Measurements from ENCODE around the gene SH3RF1.

Gene SH3RF1

DNA sequence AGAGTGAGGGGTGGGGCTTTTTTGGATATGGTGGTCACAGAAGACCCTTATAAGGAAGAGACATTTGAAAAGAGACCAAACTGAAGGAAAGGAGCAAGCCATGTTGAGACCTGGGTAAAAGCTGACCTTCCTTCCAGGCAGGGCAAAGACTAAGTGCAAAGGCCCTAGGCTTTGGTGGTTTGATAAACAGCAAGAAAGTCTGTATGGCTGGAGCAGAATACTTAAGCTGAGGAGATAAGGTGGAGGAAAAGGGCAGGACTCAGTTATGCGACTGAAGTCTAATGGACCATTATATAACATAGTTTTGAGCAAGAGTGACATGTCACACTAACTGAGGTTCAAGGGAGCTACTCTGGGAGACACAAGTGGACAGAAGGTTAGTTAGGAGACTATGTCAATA lies 20.0 kb downstream of the SH3RF1 start:
- DNase-seq: no peak

DNA sequence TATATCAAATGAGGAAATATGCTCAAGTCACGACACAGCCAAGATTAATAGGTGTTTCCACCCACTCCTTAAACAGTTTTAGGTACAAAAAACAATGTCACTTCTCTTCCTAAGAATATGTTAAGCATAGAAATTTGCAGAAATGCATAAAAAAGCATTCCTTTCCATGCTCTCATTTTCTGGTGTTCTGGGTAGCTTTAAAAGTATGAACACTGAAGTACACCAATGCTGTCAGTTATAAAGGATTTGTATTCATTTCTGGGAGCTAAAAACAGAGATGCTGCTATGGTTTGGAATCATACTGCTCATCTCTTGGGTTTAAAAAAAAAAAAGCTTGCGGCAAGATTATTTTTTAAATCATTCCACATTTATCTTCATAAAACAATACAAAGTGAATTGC lies 20.8 kb downstream of the SH3RF1 start:
- no peak for DNase-seq

DNA sequence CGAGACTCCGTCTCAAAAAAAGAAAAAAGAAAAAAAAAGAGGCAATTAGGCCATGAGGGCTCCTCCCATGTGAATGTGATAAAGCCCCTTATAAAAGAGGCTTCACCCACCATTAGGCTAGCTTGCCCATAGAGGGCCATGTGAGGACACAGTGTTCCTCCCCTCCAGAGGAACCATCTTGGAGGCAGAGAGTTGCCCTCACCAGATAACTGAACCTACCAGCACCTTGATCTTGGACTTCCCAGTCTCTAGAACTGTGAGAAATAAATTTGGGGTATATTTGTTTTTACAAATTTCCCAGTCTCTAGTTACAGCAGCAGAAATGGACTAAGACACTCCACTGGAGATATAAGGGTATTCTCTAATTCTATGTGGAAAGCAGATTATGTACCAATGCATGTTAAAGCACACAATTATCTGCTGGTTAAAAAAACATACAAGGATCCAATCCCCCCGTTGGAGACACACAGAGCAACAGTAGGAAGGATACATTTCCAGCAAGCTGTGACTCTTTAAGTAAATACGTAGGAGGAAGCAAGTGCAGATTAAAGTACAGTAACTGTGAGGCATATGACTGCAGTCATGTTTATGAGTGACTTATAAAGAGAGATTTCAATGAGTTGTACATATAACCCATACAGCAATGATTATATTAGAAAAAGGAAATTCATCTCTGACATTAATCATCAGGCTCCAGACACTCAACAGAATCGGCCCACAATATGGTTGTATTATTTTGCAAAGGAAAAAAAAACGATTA lies 21.4 kb downstream of the SH3RF1 start:
- no peak for DNase-seq

DNA sequence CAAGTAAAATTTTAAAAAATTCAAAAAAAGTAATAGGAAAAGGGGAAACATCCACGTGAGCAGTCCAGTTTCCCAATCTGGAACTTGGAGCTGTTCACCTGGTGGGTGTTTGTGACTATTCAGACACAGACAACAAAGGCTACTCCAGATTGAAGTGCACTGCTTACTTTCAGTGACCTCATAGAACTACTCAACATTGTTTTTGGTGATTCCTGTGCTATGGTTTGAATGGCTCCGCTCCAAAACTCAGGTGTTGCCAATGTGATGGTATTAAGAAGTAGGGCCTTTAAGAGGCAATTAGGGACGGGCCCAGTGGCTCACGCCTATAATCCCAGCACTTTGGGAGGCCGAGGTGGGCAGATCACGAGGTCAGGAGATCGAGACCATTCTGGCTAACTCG lies 22.1 kb downstream of the SH3RF1 start:
- no peak for DNase-seq

DNA sequence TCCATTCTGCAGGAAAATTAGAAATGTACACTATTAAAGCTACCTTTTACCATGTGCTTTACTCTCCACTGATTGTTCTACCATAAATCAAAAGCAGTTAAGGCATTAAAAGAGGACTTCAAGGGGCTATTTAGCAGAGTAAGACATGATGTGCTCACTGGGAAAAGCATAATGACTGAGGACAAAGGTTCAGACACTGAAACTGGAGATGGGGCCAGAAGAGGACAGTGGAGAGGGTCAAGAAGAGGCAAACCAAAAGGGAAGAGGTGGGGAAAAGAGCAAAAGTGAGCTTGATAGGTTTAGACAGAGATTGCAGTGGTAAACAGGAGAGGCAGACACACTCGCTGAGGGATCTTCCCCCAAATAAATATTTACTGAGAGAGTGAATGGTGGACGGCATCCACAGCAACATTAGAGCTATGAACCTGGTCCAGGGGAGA lies 23.8 kb downstream of the SH3RF1 start:
- peak; percentile 25 for DNase-seq

DNA sequence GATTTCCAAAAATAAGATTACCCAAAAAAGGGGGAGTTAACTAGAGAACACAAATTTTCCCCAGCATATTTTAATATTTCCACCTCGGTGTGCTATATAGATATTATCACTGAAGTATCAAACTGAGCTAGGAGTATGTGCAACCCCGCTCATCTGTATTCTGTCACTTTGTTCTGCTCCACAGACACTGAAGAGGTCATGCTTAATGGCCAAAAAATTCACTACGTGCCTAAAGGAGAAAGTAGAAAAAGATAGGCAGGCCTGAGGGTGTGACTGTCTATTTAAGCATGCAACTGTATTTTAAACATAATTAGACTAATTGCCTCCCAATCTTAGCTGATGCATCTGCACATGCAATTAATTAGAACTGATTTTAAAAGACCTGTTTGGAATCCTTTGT lies 24.5 kb downstream of the SH3RF1 start:
- no peak for DNase-seq

DNA sequence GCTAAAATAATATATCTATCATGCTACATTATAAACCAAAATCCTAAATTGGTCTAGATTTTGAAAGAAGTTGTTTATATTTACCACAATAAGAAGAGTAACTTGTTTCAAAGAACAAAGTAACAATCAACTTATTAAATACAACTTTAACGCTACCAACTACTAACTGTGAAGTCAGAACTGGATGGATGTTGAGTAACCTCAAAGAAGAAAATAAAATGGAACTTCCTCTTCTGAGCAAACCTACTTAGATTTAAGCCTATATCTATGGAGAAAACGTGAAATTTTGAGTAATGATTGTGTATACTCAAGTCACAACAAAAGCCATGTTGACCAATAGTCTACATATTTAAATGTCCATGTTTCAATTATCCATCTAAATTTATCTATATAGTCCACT lies 25.7 kb downstream of the SH3RF1 start:
- no peak for DNase-seq

DNA sequence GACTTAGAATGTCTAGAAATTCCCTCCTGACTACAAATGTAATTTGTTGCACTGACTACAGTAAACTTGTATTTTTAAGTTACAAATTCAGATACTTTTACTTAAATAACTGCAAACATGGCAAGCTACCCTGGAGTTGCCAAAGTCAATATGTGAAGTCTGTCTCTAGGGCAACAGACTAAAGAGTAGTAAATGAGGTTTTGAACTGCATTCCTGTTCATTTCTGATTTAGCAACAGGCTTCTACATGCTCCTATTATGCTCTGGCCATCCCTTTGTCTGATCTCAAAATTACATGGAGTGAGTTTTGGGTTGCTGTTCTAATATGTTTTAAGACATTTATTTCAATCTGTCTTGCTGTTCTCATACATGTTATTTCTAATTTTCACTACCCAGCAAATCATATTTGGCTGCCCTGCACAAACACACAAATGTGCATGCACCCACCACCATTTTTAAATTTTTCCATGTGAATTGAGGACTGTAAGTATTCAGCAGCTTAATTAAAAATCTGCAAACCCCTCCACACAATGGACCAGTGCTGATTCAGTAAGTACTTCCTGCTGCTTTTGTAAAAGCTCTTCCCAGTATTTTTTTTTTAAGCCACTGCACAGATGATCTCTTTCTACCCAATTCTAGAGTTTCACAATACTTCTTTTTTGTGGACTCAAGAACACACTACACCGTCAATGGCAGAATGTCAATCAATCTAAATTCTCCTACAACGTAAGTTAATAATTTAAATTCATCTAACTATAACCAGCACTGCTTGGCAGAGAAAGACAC lies 26.7 kb downstream of the SH3RF1 start:
- no peak for DNase-seq

DNA sequence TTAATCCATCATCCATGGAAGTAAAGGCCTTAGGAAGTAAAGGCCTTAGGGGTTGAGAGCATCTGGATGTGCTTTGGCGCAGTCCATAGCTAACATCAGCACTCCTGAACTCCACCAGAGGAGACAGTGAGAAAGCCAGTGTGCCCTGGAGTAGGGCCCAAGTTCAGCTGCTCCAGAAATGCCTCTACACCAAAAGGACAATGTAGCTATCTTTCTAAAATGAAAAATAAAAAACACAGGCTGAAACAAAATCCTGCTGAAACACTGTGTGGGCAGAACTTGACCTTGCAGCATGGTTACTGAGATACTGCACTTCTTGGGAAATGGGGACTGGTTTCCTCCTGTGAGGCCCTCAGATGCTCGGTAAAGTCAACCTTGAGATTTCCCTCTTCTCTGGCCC lies 29.3 kb downstream of the SH3RF1 start:
- no peak for DNase-seq

DNA sequence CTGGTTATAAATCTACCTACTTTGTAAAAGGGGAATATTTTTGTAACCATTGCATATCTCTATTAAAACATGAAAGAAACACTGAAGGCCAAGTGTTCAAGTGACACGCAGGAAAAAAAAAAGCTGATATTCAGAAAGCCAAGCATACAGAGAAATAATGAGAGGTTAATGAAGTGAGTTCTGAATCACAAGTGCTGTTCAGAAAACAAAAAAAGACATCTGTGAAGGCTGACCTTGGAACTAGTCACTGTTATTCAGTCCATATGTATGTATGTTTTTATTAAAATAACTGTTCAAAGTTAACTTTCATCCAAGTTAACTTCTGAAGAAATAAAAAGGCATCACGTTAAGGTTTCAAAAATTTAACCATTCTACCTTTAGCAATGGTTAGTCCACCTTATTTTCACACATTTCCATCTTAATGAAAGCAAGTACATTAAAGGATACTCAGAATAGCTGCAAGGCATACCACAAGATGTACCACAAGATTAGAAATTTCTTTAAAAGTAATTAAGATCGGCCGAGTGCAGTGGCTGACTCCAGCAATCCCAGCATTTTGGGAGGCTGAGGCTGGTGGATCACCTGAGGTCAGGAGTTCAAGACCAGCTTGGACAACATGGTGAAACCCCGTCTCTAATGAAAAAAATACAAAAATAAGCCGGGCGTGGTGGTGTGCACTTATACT lies 31.4 kb downstream of the SH3RF1 start:
- no peak for DNase-seq

DNA sequence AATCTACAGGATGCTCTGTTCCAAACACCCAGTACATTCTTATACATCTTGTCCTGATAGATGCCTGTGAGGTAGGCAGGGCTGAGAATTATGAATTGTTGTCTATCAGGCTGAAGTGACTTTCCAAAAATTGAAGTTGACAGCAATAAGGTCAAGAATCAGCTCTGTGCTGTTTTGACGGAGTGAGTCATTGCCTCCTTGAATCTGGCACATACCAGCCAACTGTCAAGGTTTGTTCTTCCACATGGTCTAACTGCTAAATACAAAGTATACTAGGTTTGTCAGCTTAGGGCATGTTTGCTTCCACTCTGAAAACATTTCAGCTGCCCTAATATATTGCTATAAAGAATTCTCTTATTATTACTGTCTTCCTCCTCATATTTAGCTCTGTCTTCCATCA lies 32.3 kb downstream of the SH3RF1 start:
- no peak for DNase-seq

DNA sequence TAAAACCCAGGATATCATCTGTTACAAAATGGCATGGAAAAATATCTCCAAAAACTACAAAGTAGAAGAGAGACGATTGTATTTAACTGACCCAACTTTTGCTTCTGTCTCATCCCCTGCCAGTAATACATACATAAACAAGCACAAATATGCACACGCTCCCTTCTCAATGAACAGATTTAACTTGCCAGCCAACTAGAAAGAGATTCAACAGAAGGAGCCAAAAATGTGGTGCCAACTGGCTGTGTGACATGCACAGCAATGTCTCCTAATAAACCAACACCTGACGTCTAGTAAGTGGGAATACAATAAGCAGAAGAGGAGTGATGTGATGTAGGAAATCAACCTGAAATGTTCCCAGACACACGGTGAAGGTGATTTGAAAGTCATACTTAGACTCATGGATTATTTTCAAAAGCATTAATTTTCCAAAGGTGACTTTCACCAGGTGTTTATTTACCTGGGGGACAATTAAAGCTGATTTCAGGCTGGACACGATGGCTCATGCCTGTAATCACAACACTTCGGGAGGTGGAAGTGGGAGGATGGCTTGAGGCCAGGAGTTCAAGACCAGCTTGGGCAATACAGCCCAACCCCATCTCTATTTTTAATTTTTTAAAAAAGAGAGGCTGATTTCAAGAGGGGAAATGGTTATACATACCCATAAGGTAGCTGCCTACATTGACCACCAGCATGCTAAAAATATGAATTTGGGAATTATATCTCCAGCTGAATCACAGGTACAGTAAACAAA lies 33.7 kb downstream of the SH3RF1 start:
- DNase-seq: no peak

DNA sequence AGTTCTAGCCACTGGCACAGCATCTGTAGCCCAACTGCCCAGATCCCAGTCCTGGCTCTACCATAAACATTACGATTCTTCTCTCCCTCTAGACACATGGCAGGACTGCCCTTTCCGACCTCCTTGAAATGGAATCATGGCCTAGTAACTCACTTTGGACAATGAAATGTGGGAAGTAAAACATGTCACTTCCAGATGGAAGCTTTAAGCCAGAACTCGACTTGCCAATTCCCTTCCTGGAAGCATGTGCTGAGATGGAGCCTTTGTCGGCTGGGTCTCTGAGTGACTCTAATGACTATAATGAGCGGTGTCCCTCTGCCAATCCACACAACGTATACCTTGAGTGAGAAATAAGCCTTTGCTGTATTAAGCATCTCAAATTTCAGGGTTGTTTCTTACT lies 34.7 kb downstream of the SH3RF1 start:
- DNase-seq: no peak

DNA sequence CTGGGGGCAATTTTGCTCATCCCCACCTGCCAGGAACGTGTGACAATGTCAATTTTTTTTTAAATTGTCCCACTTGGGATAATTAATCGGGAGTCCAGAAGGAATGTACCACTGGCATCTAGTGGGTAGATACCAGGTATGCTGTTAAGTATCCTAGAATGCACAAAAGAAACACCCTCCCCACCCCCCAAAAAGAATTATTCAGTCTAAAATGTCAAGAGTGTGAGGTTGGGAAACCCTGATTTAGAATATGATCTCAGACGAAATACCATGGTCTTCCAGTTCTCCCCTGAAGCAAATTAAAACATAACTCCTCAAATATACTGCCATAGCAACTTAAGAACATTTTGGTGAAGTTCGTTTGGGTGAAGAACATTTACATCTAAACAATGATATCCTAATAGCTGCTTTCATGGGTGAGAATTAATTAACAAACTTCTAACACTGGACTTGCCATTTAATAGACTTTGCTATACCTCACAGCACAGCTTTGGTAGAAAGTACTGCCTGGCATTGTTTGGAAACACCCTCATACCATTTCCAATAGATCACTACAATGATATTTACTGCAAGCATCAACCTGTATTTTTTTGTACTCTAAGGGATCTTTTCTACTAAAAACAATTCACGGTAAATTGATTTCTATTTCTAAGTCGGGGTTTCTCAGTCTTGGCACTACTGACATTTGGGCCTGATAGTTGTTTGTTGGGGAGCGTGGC lies 36.5 kb downstream of the SH3RF1 start:
- DNase-seq: no peak

DNA sequence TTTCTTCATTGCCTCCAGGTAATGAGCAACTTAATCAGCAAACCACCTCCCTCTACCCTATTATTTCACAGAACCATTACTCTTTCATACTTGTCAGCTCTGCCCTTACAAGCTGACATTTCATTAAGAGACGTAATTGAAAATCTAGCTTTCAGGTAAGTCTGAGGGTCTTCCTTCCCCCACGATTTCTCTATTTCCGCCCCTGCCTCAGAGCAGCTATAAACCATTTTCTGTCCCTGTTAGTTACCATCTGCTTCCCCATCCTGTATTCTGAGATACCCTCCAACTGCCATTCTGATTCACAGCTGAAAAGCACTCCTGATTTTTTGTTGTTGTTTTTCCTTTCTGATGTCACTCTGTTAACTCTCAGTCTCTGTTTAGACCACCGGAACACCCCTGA lies 37.1 kb downstream of the SH3RF1 start:
- DNase-seq: no peak

DNA sequence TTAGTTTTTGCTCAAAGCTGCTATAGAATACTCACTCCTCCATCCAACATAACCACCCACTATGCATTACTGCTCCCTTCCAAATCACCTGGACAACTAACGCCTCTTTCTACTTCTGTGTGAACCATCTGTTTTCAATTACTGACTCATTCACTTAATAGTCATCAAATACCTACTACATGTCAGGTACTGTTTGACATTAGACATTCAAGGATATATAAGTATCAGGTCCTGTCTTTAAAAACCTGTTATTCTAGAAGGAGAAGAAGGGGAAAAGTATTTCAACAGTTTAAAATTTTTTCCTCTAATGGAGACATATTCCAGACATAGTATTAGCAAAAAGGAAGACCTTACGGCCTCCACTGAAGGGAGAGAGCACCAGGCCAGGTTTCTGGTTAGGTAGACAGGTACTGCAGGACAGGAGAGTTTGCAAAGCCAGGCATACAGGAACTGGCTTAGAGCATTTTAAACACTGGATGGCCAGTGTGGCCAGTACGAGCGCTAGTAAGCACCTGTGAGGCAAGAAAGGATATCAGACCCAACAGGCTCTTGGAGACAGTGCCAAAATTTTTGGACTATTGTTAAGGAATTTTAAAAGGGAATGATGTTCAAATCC lies 39.0 kb downstream of the SH3RF1 start:
- DNase-seq: no peak

DNA sequence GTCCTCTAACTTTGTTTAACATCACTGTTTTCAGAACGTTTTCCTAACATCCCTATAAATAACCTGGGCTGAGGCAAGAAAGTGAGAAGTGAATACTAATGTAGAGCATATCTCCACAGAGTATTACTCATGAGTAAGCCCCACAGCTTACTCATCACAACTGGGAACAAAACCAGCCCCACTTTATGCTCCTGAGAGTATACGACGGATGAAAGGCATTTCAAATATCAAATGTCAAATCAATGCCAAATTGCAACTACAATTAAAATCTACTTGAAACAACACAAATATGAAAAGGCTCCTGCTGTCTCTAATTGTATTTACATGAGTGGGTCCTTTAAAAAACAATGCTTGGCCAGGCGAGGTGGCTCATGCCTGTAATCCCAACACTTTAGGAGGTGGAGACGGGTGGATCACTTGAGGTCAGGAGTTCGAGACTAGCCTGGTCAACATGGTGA lies 41.2 kb downstream of the SH3RF1 start:
- peak; percentile 1 for DNase-seq

DNA sequence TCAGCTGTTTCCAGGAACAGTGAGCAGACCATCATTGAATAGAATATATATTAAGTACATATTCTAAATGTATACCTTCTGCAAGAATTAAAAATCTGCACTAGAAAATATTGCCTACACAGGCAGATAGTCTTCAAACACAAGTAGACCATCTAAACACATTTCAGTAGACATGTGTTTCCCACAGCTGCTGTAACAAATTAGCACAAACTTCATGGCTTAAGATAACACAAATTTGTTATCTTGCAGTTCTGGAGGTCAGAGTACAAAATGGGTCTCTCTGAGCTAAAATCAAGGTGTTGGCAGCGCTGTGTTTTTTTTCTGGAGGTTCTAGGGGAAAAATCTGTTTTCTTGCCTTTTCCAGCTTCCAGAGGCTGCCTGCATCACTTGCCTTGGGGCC lies 42.7 kb downstream of the SH3RF1 start:
- no peak for DNase-seq

DNA sequence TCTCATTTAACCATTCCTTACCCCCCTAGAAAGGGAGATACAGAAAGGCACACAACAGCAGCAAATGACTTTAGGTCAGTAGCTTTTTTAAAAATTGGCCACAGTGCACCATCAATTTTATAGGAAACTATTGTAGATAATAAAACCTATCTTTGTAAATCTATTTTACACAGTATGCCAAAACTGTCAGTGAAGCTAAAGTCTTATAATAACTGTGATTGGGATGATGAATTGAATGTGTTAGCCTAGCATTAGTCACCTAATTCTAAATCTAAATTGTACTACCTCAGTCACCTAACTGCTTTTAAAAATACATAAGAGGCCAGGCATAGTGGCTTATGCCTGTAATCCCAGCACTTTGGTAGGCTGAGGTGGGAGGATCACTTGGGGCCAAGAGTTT lies 44.2 kb downstream of the SH3RF1 start:
- no peak for DNase-seq

DNA sequence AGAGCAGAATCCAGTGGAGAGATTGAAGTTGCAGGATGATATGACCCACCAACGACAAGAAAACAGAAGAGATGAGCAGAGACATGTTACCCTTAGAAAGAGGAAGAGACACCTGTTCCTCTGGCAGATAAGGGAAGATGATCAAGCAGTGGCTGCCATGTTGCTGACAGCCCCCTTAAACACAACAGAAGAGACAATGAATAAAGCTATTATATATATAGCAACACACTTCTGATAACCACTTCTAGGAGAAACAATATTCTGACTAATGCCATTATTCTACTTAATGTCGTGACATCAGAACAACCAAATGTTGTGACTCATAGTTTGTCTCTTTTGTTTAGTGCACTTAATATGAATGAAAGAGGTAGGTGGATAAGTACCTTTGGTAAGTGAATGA lies 44.9 kb downstream of the SH3RF1 start:
- DNase-seq: no peak

DNA sequence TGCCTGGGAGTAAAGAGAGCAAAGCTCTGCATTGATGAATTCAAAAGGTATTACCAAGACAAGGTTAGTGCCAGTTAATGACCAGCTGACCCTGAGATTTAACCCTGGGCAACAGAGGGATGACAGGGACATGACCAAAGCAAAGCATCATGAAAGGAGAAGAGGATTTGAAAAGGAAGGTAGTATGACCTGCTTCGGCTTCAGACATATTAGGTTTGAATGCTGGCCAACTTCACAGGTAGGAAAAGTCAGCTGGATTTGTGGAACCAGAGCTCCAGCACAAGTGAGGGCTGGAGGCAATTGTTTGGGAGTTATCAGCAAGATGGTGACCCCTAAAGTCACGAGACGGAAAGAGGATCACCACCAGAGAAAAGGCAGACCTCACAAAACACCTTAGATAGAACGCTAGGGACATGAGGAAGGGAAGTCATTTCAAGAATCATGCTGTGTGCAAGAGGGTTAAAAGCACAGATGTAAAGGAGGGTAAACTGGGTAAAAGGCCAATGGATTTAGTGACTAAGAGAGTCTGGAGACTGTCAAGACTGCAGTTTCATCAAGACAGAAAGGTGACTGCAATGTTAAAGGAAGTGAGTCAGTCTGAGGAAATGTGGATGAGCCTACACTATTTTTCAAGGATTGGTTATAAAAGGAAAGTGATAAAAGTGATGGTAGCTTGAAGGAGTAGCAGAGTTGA lies 45.6 kb downstream of the SH3RF1 start:
- DNase-seq: no peak

Data from NCI-H748 treated with DMSO at 0.1 percent for 48 hours (cell line).